ENCODE measurements around the gene CORO1A.

GRCh38 chr16:30145657-30146056 is 37.7 kb upstream of the CORO1A start:
- TF ChIP-seq CTCF (IDR thresholded peaks at IDR 0.05) = no peak
- TF ChIP-seq POLR2AphosphoS5 (IDR thresholded peaks at IDR 0.05) = no peak
- TF ChIP-seq POLR2A (IDR thresholded peaks at IDR 0.05) = no peak
